SK-N-SH (cell line): Measurements from ENCODE around the gene CCND2. TPM values are rescaled to one million over a fixed set of nuclear protein-coding genes. Genes with fewer than 3 reads are reported as not detected.
A peak's percentile ranks its signal among the peaks of the same experiment; 100 is the strongest.

Experiments used
- CTCF ChIA-PET: fragments of 300-600, 350-600 bp; formaldehyde crosslinking; extraction: SDS; loops from one replicate; lab custom pipeline; 2021; lab: Yijun Ruan, JAX
- POLR2A ChIA-PET: fragments of 350-600 bp; sonication (Branson Sonifier 250); formaldehyde crosslinking; extraction: SDS; loops from one replicate; lab custom pipeline; 2020; ENCODE audit warnings: antibody characterized with exemption, inconsistent platforms; lab: Yijun Ruan, JAX
- DNase-seq: peaks from one replicate; pipeline ENCODE4 v3.0.0; 2012
- H2AFZ ChIP-seq: fragments of 200-600 bp; sonication (generic); 2 replicates; pipeline ENCODE4 v1.8.1; 2016; ENCODE audit warnings: antibody characterized with exemption, mild to moderate bottlenecking, low read depth
- H3F3A ChIP-seq: fragments of 200-600 bp; sonication (generic); replicated peaks from 2 replicates; pipeline ENCODE3; 2016; ENCODE audit warnings: antibody characterized with exemption, mild to moderate bottlenecking; ENCODE audit not compliant: insufficient read depth
- H3K27ac ChIP-seq, 2 experiments: fragments of 200-500 bp in 1 of 2; fragments of 200-600 bp in 1 of 2; sonication (Bioruptor generic) in 1 of 2; sonication (generic), shearing (Covaris generic) in 1 of 2; 2 replicates each; pipeline versions ENCODE4 v1.5.1 to v1.6.1; 2014 to 2016; ENCODE audit warnings: low read depth in 2 of 2, inconsistent platforms in 1 of 2, low read length in 1 of 2, mild to moderate bottlenecking in 1 of 2, mixed read lengths in 1 of 2
- H3K27me3 ChIP-seq: fragments of 200-600 bp; sonication (generic), shearing (Covaris generic); 2 replicates; pipeline ENCODE4 v1.6.1; 2016; ENCODE audit warnings: mixed run types; ENCODE audit not compliant: insufficient read depth
- H3K36me3 ChIP-seq, 2 experiments: fragments of 200-500 bp in 1 of 2; fragments of 200-600 bp in 1 of 2; sonication (Bioruptor generic) in 1 of 2; sonication (generic) in 1 of 2; replicated peaks in 1 of 2; 2 replicates each; pipeline versions ENCODE3 to v1.5.1; 2014 to 2016; ENCODE audit warnings: low read length in 1 of 2, mild to moderate bottlenecking in 1 of 2; ENCODE audit not compliant: insufficient read depth in 2 of 2, control insufficient read depth in 1 of 2
- H3K4me1 ChIP-seq, 2 experiments: fragments of 200-500 bp in 1 of 2; fragments of 200-600 bp in 1 of 2; sonication (Bioruptor generic) in 1 of 2; sonication (generic), shearing (Covaris generic) in 1 of 2; 2 replicates each; pipeline versions ENCODE4 v1.5.1 to v1.6.1; 2014 to 2016; ENCODE audit warnings: low read depth in 1 of 2, low read length in 1 of 2, mixed run types in 1 of 2; ENCODE audit not compliant: insufficient read depth in 2 of 2, control insufficient read depth in 1 of 2
- H3K4me2 ChIP-seq: fragments of 200-600 bp; sonication (generic), shearing (Covaris generic); 2 replicates; pipeline ENCODE4 v1.6.1; 2017; ENCODE audit warnings: mixed run types
- H3K4me3 ChIP-seq, 2 experiments: fragments of 200-500 bp in 1 of 2; fragments of 200-600 bp in 1 of 2; sonication (Bioruptor generic) in 1 of 2; sonication (generic), shearing (Covaris generic) in 1 of 2; 2 replicates each; pipeline versions ENCODE4 v1.5.1 to v1.8.1; 2014 to 2016; ENCODE audit warnings: low read depth in 2 of 2, inconsistent platforms in 1 of 2, low read length in 1 of 2, mild to moderate bottlenecking in 1 of 2, mixed read lengths in 1 of 2, moderate library complexity in 1 of 2
- H3K79me2 ChIP-seq: fragments of 200-600 bp; sonication (generic); 2 replicates; pipeline ENCODE4 v1.8.1; 2017; ENCODE audit warnings: mild to moderate bottlenecking; ENCODE audit not compliant: insufficient read depth
- H3K9ac ChIP-seq: fragments of 200-600 bp; sonication (generic); 2 replicates; pipeline ENCODE4 v1.6.1; 2017; ENCODE audit warnings: mixed run types
- H3K9me2 ChIP-seq: fragments of 200-600 bp; sonication (generic); 2 replicates; pipeline ENCODE4 v1.6.1; 2017; ENCODE audit warnings: mixed run types
- H3K9me3 ChIP-seq: fragments of 200-600 bp; sonication (generic); 2 replicates; pipeline ENCODE4 v1.6.1; 2017; ENCODE audit warnings: mixed run types, mild to moderate bottlenecking, moderate library complexity
- H4K20me1 ChIP-seq: fragments of 200-600 bp; sonication (generic); 2 replicates; pipeline ENCODE4 v1.6.1; 2017; ENCODE audit warnings: mild to moderate bottlenecking, mixed run types; ENCODE audit not compliant: insufficient read depth
- CTCF ChIP-seq: fragments of 200-600 bp; sonication (generic); IDR thresholded peaks from 2 replicates; pipeline ENCODE4 v1.6.1; 2017; ENCODE audit warnings: antibody characterized with exemption, mild to moderate bottlenecking, moderate library complexity
- FOXJ3 ChIP-seq: sonication (generic); formaldehyde crosslinking; IDR thresholded peaks from 2 replicates; pipeline ENCODE4 v1.5.1; 2020; ENCODE audit warnings: mild to moderate bottlenecking, missing genetic modification reagents
- FOXM1 ChIP-seq: IDR thresholded peaks from 2 replicates; pipeline ENCODE4 v1.4.0; 2012; ENCODE audit warnings: low read depth, mild to moderate bottlenecking
- NFIC ChIP-seq: IDR thresholded peaks from 2 replicates; pipeline ENCODE4 v1.4.0; 2012; ENCODE audit warnings: borderline replicate concordance
- NRF1 ChIP-seq: IDR thresholded peaks from 2 replicates; pipeline ENCODE4 v1.6.1; 2012; ENCODE audit warnings: low read depth, mild to moderate bottlenecking, low read length
- SMC3 ChIP-seq: IDR thresholded peaks from 2 replicates; pipeline ENCODE4 v1.6.1; 2012; ENCODE audit warnings: low read depth, low read length, improper control_type of control experiment
- WGBS: methylation state at CpG from one replicate; pipeline ENCODE4 v1.1.6; 2017; ENCODE audit warnings: low lambda C conversion rate; 5-methylcytosine and 5-hydroxymethylcytosine counted together
- polyA plus RNA-seq, 3 experiments: library from polyadenylated mRNA; depleted of rRNA; stranded (reverse); fragments of >200 nt; gene quantifications; 2 replicates each; pipeline ENCODE4 v1.2.3, GENCODE V29; 2012

Gene CCND2
- polyA plus RNA-seq, 1 of the 3 experiments (the other 2 are of a cell fraction), result not detected

- Histone ChIP-seq H3K9me2 (no peaks in the 10 kb centered on the region), H3K9me3 (no peaks in the 10 kb centered on the region), H3K79me2 (peaks cover 63% of the 10 kb centered on the region), H3K4me3 (no peak overlapping the region; a peak in 1 of 4 replicates), H4K20me1 (peaks cover 23% of the 10 kb centered on the region; the same call in 1 of the 2 replicates), H3K27ac (no peak overlapping the region), H2AFZ (no peak overlapping the region), H3K9ac (no peak overlapping the region), H3K4me2 (peak overlapping the region; percentile 85; the same call in 1 of the 2 replicates), H3K36me3 (peaks cover 3 to 11% of the 10 kb centered on the region in 2 experiments), H3F3A (peaks cover 4% of the 10 kb centered on the region)
- CTCF ChIA-PET, result interaction anchor here (0.6 to 1.5 kb wide), 9 partner anchors 11 to 1719 kb away, joined by 3 to 6 read pairs (median 4); no protein-coding TSS in a partner anchor
- POLR2A ChIA-PET, result interaction anchor here (0.6 kb wide), 1 partner anchor 325 kb away, joined by 5 read pairs; no protein-coding TSS in a partner anchor
- DNase-seq, result no peak
- TF ChIP-seq FOXJ3 (no peak), CTCF (no peak), SMC3 (no peak), NFIC (no peak), NRF1 (no peak), FOXM1 (no peak)
- TF ChIP-seq, all 33 proteins: peak for 0
- 90% methylated on average over 5 of the region's 5 CpGs for WGBS
- peaks cover 0 to 8% of the 10 kb centered on the region in 2 experiments; a peak in 2 of 4 replicates for H3K4me1 ChIP-seq
- H3K27me3 ChIP-seq, result no peaks in the 10 kb centered on the region
These were observed 49.2 kb downstream of the CCND2 start for GRCh38 chr12:4322726-4323125.

Other genes with a start within 250 kb of the CCND2 start
- 8.3 and 11.2 TPM in 2 replicates for gene TIGAR, start 47.5 kb downstream of the CCND2 start, polyA plus RNA-seq (2012; rRNA removed)
- gene FGF23, start 106.0 kb downstream of the CCND2 start, polyA plus RNA-seq (2012; rRNA removed), result not detected in 2 replicates
- not detected in 2 replicates for gene FGF6, start 172.1 kb downstream of the CCND2 start, polyA plus RNA-seq (2012; rRNA removed)